PFSK-1 (cell line): Measurements from ENCODE around the gene DLST.

Source experiments
- POLR2AphosphoS5 ChIP-seq: IDR thresholded peaks from 2 replicates; pipeline ENCODE4 v1.6.1; 2012; ENCODE audit warnings: low read depth, mild to moderate bottlenecking, control low read depth, low read length, moderate library complexity
- TAF1 ChIP-seq: IDR thresholded peaks from 2 replicates; pipeline ENCODE4 v1.6.1; 2012; ENCODE audit warnings: low read length, control low read depth, borderline replicate concordance; ENCODE audit not compliant: insufficient read depth
- TF ChIP-seq, protein P1 (sequence below), 2 experiments: IDR thresholded peaks; 2 replicates each; pipeline versions ENCODE4 v1.6.1 to v1.8.0; 2011 to 2012; ENCODE audit warnings: low read depth in 2 of 2, low read length in 2 of 2, control low read depth in 1 of 2, inconsistent platforms in 1 of 2, mild to moderate bottlenecking in 1 of 2, moderate library complexity in 1 of 2; ENCODE audit not compliant: insufficient read depth in 1 of 2

GRCh38 chr14:74866708-74867389, 14.9 kb upstream of the DLST start:
- TF ChIP-seq POLR2AphosphoS5, result no peak
- TF ChIP-seq TAF1, result no peak
- TF ChIP-seq, protein P1, sequence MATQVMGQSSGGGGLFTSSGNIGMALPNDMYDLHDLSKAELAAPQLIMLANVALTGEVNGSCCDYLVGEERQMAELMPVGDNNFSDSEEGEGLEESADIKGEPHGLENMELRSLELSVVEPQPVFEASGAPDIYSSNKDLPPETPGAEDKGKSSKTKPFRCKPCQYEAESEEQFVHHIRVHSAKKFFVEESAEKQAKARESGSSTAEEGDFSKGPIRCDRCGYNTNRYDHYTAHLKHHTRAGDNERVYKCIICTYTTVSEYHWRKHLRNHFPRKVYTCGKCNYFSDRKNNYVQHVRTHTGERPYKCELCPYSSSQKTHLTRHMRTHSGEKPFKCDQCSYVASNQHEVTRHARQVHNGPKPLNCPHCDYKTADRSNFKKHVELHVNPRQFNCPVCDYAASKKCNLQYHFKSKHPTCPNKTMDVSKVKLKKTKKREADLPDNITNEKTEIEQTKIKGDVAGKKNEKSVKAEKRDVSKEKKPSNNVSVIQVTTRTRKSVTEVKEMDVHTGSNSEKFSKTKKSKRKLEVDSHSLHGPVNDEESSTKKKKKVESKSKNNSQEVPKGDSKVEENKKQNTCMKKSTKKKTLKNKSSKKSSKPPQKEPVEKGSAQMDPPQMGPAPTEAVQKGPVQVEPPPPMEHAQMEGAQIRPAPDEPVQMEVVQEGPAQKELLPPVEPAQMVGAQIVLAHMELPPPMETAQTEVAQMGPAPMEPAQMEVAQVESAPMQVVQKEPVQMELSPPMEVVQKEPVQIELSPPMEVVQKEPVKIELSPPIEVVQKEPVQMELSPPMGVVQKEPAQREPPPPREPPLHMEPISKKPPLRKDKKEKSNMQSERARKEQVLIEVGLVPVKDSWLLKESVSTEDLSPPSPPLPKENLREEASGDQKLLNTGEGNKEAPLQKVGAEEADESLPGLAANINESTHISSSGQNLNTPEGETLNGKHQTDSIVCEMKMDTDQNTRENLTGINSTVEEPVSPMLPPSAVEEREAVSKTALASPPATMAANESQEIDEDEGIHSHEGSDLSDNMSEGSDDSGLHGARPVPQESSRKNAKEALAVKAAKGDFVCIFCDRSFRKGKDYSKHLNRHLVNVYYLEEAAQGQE (IDR thresholded peaks at IDR 0.05; ENCODE audit: insufficient read depth in 1 of 2, low read depth in 2 of 2, low read length in 2 of 2), result no peak
